GM12878 (cell line): ENCODE results near the gene RNF220. TPM values are rescaled to one million over a fixed set of nuclear protein-coding genes. Genes with fewer than 3 reads are reported as not detected.

ENCODE experiments used
- BACH1 ChIP-seq: fragments of 450-650 bp; IDR thresholded peaks from 2 replicates; pipeline ENCODE4 v1.6.1; 2017; ENCODE audit warnings: mild to moderate bottlenecking, borderline replicate concordance
- BCL11A ChIP-seq: IDR thresholded peaks from 2 replicates; pipeline ENCODE4 v1.6.1; 2011; ENCODE audit warnings: low read depth, low read length
- CREB1 ChIP-seq: IDR thresholded peaks from 2 replicates; pipeline ENCODE4 v1.6.1; 2012; ENCODE audit warnings: low read depth, mild to moderate bottlenecking, inconsistent platforms
- EGR1 ChIP-seq, 2 experiments: IDR thresholded peaks; 1 replicate in 1 of 2; 2 replicates in 1 of 2; pipeline ENCODE4 v1.6.1; 2011 to 2012; ENCODE audit warnings: low read depth in 2 of 2, low read length in 2 of 2, borderline replicate concordance in 1 of 2, mild to moderate bottlenecking in 1 of 2, moderate library complexity in 1 of 2
- ESRRA ChIP-seq: IDR thresholded peaks from 2 replicates; pipeline ENCODE4 v1.6.1; 2012; ENCODE audit warnings: mild to moderate bottlenecking, low read length, improper control_type of control experiment
- HDGF ChIP-seq: fragments of 450-650 bp; IDR thresholded peaks from 2 replicates; pipeline ENCODE4 v1.6.1; 2016; ENCODE audit warnings: antibody characterized with exemption
- MEF2A ChIP-seq: IDR thresholded peaks from 2 replicates; pipeline ENCODE4 v1.6.1; 2011; ENCODE audit warnings: low read depth, mild to moderate bottlenecking, low read length, moderate library complexity; ENCODE audit not compliant: insufficient read depth
- NFXL1 ChIP-seq: fragments of 450-650 bp; IDR thresholded peaks from 2 replicates; pipeline ENCODE4 v1.6.1; 2017; ENCODE audit warnings: antibody characterized with exemption, mild to moderate bottlenecking, borderline replicate concordance
- NFYA ChIP-seq: IDR thresholded peaks from 2 replicates; pipeline ENCODE4 v1.6.1; 2011; ENCODE audit warnings: low read depth, mild to moderate bottlenecking, low read length, improper control_type of control experiment, borderline replicate concordance
- PAX8 ChIP-seq: fragments of 450-650 bp; IDR thresholded peaks from 2 replicates; pipeline ENCODE4 v1.6.1; 2017; ENCODE audit warnings: mild to moderate bottlenecking, moderate library complexity
- RAD51 ChIP-seq: fragments of 450-650 bp; IDR thresholded peaks from 2 replicates; pipeline ENCODE4 v1.6.1; 2016; ENCODE audit warnings: moderate library complexity, mild to moderate bottlenecking, inconsistent platforms
- RELA ChIP-seq: fragments of 450-650 bp; IDR thresholded peaks from 2 replicates; pipeline ENCODE4 v1.8.0; 2014; ENCODE audit warnings: borderline replicate concordance; ENCODE audit not compliant: partially characterized antibody
- SIN3A ChIP-seq: IDR thresholded peaks from 2 replicates; pipeline ENCODE4 v1.6.1; 2012; ENCODE audit warnings: low read depth, low read length, improper control_type of control experiment
- SMAD5 ChIP-seq: IDR thresholded peaks from 2 replicates; pipeline ENCODE4 v1.6.1; 2016; ENCODE audit warnings: antibody characterized with exemption, low read depth
- STAT1 ChIP-seq: fragments of 450-650 bp; conservative IDR thresholded peaks from 2 replicates; pipeline ENCODE4 v1.6.1; 2014; ENCODE audit warnings: antibody characterized with exemption, mild to moderate bottlenecking
- ZNF217 ChIP-seq: fragments of 450-650 bp; IDR thresholded peaks from 2 replicates; pipeline ENCODE4 v1.6.1; 2017; ENCODE audit warnings: antibody characterized with exemption, mild to moderate bottlenecking
- polyA plus RNA-seq, 11 experiments: library from polyadenylated mRNA; depleted of rRNA in 4 of 11; unstranded in 6 of 11; stranded (reverse) in 5 of 11; fragments of >200 nt; fragmentation: Nextera tagmentation in 4 of 11; fragmentation: Illumina TruSeq in 1 of 11; extraction: Ambion mirVana in 4 of 11; extraction: Trizol in 1 of 11; gene quantifications; 1 replicate in 1 of 11; 2 replicates in 10 of 11; pipeline versions ENCODE4 v1.2.1 to v1.2.3, GENCODE V29; 2011 to 2016; ENCODE audit warnings: inconsistent platforms in 2 of 11, missing spikeins in 2 of 11, low read depth in 1 of 11
- total RNA-seq, 4 experiments: library from RNA; depleted of rRNA in 3 of 4; stranded (reverse); fragments of >200 nt in 3 of 4; fragmentation: Illumina TruSeq in 1 of 4; extraction: Trizol in 1 of 4; gene quantifications; 2 replicates each; pipeline versions ENCODE4 v1.2.1 to v1.2.3, GENCODE V29; 2013 to 2021
- TF ChIP-seq, protein P1 (sequence below): fragments of 150-350 bp; IDR thresholded peaks from 2 replicates; pipeline ENCODE4 v1.6.1; 2016; ENCODE audit warnings: low read depth, low read length
- TF ChIP-seq, protein P2 (sequence below): fragments of 450-650 bp; IDR thresholded peaks from 2 replicates; pipeline ENCODE4 v1.6.1; 2016; ENCODE audit warnings: mild to moderate bottlenecking
- TF ChIP-seq, protein P3 (sequence below): fragments of 450-650 bp; IDR thresholded peaks from 2 replicates; pipeline ENCODE4 v1.6.1; 2014; ENCODE audit warnings: mild to moderate bottlenecking
- TF ChIP-seq, protein P4 (sequence below): IDR thresholded peaks from 2 replicates; pipeline ENCODE4 v1.6.1; 2012; ENCODE audit warnings: low read depth, low read length, improper control_type of control experiment

The RNF220 gene
- total and polyA plus RNA-seq, 10 of the 15 experiments (the other 5 are each of a cell fraction or from before 2014, with no cell fraction given), result 4.6 to 84.1 (median 53.7) TPM

DNA sequence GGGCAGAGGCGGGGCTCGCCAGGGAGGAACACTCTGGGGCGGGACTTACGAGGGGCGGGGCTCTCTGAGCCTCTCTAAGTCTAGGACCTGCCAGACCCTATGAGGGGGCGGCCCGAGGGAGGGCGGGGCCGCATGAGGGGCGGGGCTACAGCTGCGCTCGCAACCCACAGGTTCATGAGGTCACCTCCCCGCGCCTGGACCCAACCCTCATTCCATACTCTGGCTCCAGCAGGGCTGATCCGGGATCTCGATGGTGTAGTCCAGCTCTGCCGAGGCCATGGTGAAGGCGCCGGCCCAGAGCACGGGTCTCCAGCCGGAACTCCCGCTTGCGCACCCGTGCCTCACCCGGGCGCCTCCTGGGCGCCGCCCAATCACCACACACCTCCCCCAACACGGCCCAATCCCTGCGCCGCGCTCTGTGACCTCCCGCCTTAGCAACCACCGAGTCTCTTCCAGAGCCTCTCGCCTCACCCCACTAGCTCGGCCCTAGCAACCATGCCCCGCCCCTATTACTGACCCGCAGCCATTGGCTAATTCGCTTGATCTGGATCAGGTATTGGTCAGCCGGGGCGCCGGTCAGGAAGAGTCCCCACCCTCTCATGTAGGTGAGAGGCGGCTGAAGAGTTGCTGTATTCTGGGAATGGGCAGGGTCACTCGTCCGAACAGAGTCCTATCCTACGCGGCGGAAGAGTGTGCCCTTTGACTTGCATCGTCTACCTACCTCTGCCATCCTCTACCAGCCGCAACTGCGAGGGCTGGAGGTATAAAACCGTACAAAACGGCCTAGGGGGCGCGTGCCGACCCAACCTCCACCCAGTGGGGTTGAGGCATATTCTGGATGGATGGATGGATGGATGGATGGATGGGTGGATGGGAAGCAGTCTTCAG is 269.3 kb downstream of the RNF220 start, which contains the start of the genes ARMH1 and TMEM53 (continued):
- TF ChIP-seq, protein P1, sequence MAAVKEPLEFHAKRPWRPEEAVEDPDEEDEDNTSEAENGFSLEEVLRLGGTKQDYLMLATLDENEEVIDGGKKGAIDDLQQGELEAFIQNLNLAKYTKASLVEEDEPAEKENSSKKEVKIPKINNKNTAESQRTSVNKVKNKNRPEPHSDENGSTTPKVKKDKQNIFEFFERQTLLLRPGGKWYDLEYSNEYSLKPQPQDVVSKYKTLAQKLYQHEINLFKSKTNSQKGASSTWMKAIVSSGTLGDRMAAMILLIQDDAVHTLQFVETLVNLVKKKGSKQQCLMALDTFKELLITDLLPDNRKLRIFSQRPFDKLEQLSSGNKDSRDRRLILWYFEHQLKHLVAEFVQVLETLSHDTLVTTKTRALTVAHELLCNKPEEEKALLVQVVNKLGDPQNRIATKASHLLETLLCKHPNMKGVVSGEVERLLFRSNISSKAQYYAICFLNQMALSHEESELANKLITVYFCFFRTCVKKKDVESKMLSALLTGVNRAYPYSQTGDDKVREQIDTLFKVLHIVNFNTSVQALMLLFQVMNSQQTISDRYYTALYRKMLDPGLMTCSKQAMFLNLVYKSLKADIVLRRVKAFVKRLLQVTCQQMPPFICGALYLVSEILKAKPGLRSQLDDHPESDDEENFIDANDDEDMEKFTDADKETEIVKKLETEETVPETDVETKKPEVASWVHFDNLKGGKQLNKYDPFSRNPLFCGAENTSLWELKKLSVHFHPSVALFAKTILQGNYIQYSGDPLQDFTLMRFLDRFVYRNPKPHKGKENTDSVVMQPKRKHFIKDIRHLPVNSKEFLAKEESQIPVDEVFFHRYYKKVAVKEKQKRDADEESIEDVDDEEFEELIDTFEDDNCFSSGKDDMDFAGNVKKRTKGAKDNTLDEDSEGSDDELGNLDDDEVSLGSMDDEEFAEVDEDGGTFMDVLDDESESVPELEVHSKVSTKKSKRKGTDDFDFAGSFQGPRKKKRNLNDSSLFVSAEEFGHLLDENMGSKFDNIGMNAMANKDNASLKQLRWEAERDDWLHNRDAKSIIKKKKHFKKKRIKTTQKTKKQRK, result peak; percentile 87
- TF ChIP-seq, protein P2, sequence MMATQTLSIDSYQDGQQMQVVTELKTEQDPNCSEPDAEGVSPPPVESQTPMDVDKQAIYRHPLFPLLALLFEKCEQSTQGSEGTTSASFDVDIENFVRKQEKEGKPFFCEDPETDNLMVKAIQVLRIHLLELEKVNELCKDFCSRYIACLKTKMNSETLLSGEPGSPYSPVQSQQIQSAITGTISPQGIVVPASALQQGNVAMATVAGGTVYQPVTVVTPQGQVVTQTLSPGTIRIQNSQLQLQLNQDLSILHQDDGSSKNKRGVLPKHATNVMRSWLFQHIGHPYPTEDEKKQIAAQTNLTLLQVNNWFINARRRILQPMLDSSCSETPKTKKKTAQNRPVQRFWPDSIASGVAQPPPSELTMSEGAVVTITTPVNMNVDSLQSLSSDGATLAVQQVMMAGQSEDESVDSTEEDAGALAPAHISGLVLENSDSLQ, result peak; percentile 100
- TF ChIP-seq MEF2A (no peak), SIN3A (peak; percentile 43; the same call in 1 of the 2 replicates), NFXL1 (no peak), HDGF (peak; percentile 88; the same call in 1 of the 2 replicates), ZNF217 (no peak), BACH1 (no peak), EGR1 (IDR thresholded peaks at IDR 0.05; ENCODE audit: borderline replicate concordance in 1 of 2, low read depth in 2 of 2, low read length in 2 of 2) (peak in 1 of 2 experiments; percentile 81; a peak in 2 of 3 replicates), RELA (peak; percentile 25), RAD51 (no peak), ESRRA (0 out of 2 replicates have a peak, but pooled peaks have one; percentile 9), STAT1 (peak; percentile 80; the same call in 1 of the 2 replicates), PAX8 (no peak), SMAD5 (no peak), BCL11A (no peak), CREB1 (peak; percentile 61), NFYA (no peak; the same call in 1 of the 2 replicates)
- TF ChIP-seq, protein P3, sequence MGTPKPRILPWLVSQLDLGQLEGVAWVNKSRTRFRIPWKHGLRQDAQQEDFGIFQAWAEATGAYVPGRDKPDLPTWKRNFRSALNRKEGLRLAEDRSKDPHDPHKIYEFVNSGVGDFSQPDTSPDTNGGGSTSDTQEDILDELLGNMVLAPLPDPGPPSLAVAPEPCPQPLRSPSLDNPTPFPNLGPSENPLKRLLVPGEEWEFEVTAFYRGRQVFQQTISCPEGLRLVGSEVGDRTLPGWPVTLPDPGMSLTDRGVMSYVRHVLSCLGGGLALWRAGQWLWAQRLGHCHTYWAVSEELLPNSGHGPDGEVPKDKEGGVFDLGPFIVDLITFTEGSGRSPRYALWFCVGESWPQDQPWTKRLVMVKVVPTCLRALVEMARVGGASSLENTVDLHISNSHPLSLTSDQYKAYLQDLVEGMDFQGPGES, result peak; percentile 92
- TF ChIP-seq, protein P4, sequence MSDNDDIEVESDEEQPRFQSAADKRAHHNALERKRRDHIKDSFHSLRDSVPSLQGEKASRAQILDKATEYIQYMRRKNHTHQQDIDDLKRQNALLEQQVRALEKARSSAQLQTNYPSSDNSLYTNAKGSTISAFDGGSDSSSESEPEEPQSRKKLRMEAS, result peak; percentile 49
